HCT116 (cell line): ENCODE measurements around the gene KRTAP12-3. TPM values are rescaled to one million over a fixed set of nuclear protein-coding genes. Genes with fewer than 3 reads are reported as not detected.

Experiments used
- ATAC-seq: fragments of 200-7000 bp; cut with Tn5 transposase; 2 replicates; pipeline ENCODE4 v1.9.1; 2020; ENCODE audit warnings: mild to moderate bottlenecking, moderate library complexity
- BruUV-seq: library from RNA; stranded (reverse); fragments of 400-500 nt; replicated peaks from 2 replicates; lab custom pipeline; 2021; lab: Mats Ljungman, UMichigan
- CTCF ChIA-PET: fragments of 300-600 bp; sonication (Branson Sonifier 250); formaldehyde crosslinking; loops from one replicate; lab custom pipeline; 2021; ENCODE audit warnings: antibody characterized with exemption; lab: Charles Lee
- POLR2A ChIA-PET: fragments of 300-600, 350-600 bp; sonication (Branson Sonifier 250); formaldehyde crosslinking; loops from one replicate; lab custom pipeline; 2021; ENCODE audit warnings: antibody characterized with exemption; lab: Charles Lee
- RAD21 ChIA-PET, 2 experiments: fragments of 300-600 bp; sonication (Branson Sonifier 250); formaldehyde crosslinking; loops; one replicate each; lab custom pipeline; 2023; ENCODE audit warnings: low total read pairs in 2 of 2; ENCODE audit not compliant: uncharacterized antibody in 2 of 2, unreplicated experiment in 2 of 2, low non-redundant PET in 1 of 2; lab: Charles Lee
- DNase-seq: peaks from one replicate; pipeline ENCODE4 v3.0.0-alpha.2; 2010; ENCODE audit warnings: low read depth, low spot score
- H2AFZ ChIP-seq: fragments of 200-600 bp; shearing (Covaris generic), sonication (generic); 2 replicates; pipeline ENCODE4 v1.6.1; 2017; ENCODE audit warnings: low read depth, mixed run types, mixed read lengths, antibody characterized with exemption, low read length; ENCODE audit not compliant: poor library complexity, severe bottlenecking
- H3K27ac ChIP-seq: 2 replicates; pipeline ENCODE4 v1.5.1; 2012; ENCODE audit warnings: low read depth, low read length
- H3K27me3 ChIP-seq: fragments of 200-600 bp; sonication (generic); 2 replicates; pipeline ENCODE4 v1.6.1; 2016; ENCODE audit warnings: mixed run types, low read length, mixed read lengths; ENCODE audit not compliant: insufficient read depth
- H3K36me3 ChIP-seq, 2 experiments: fragments of 200-500 bp in 1 of 2; fragments of 200-600 bp in 1 of 2; sonication (Bioruptor generic) in 1 of 2; sonication (generic) in 1 of 2; 2 replicates each; pipeline versions ENCODE4 v1.5.1 to v1.6.1; 2014 to 2016; ENCODE audit warnings: low read length in 2 of 2, inconsistent platforms in 1 of 2, mixed read lengths in 1 of 2, mixed run types in 1 of 2; ENCODE audit not compliant: insufficient read depth in 2 of 2, control insufficient read depth in 1 of 2
- H3K4me1 ChIP-seq, 2 experiments: fragments of 200-600 bp in 1 of 2; sonication (generic) in 1 of 2; 2 replicates each; pipeline versions ENCODE4 v1.5.1 to v1.6.1; 2012 to 2017; ENCODE audit warnings: low read length in 2 of 2, inconsistent platforms in 1 of 2, mild to moderate bottlenecking in 1 of 2, mixed read lengths in 1 of 2, mixed run types in 1 of 2, moderate library complexity in 1 of 2; ENCODE audit not compliant: insufficient read depth in 2 of 2, control insufficient read depth in 1 of 2
- H3K4me2 ChIP-seq: fragments of 200-600 bp; sonication (generic); 2 replicates; pipeline ENCODE4 v1.6.1; 2017; ENCODE audit warnings: mixed run types, low read length, mixed read lengths
- H3K4me3 ChIP-seq, 2 experiments: fragments of 200-600 bp in 1 of 2; sonication (generic) in 1 of 2; replicated peaks in 1 of 2; 2 replicates each; pipeline ENCODE4 v1.5.1; 2011 to 2016; ENCODE audit warnings: low read length in 2 of 2, control low read depth in 1 of 2, low read depth in 1 of 2, mild to moderate bottlenecking in 1 of 2, mixed read lengths in 1 of 2, mixed run types in 1 of 2
- H3K79me2 ChIP-seq: fragments of 200-600 bp; sonication (generic); 2 replicates; pipeline ENCODE4 v1.6.1; 2017; ENCODE audit warnings: mild to moderate bottlenecking, mixed run types, low read length, moderate library complexity, mixed read lengths; ENCODE audit not compliant: insufficient read depth
- H3K9ac ChIP-seq: fragments of 200-600 bp; sonication (generic); 2 replicates; pipeline ENCODE4 v1.6.1; 2016; ENCODE audit warnings: low read length, mixed read lengths
- H3K9me2 ChIP-seq: fragments of 200-600 bp; sonication (generic), shearing (Covaris generic); 2 replicates; pipeline ENCODE4 v1.6.1; 2017; ENCODE audit warnings: mixed run types, mild to moderate bottlenecking, moderate library complexity; ENCODE audit not compliant: insufficient read depth
- H3K9me3 ChIP-seq, 2 experiments: fragments of 200-500 bp in 1 of 2; fragments of 200-600 bp in 1 of 2; sonication (Bioruptor generic) in 1 of 2; sonication (generic) in 1 of 2; 2 replicates each; pipeline ENCODE4 v1.6.1; 2014 to 2017; ENCODE audit warnings: low read length in 2 of 2, mixed read lengths in 2 of 2, inconsistent platforms in 1 of 2, low read depth in 1 of 2, mild to moderate bottlenecking in 1 of 2, mixed run types in 1 of 2, moderate library complexity in 1 of 2; ENCODE audit not compliant: control insufficient read depth in 1 of 2, insufficient read depth in 1 of 2
- H4K20me1 ChIP-seq: fragments of 200-600 bp; sonication (generic), shearing (Covaris generic); 2 replicates; pipeline ENCODE4 v1.6.1; 2017; ENCODE audit warnings: mixed run types, mild to moderate bottlenecking, moderate library complexity; ENCODE audit not compliant: insufficient read depth
- CBX3 ChIP-seq: IDR thresholded peaks from 2 replicates; pipeline ENCODE4 v1.6.1; 2012; ENCODE audit warnings: low read depth
- CEBPB ChIP-seq: IDR thresholded peaks from 2 replicates; pipeline ENCODE4 v1.6.1; 2012; ENCODE audit warnings: low read depth
- CTCF ChIP-seq, 3 experiments: fragments of 200-600 bp in 1 of 3; sonication (generic) in 1 of 3; IDR thresholded peaks in 2 of 3; conservative IDR thresholded peaks in 1 of 3; 2 replicates each; pipeline ENCODE4 v1.5.1; 2012 to 2017; ENCODE audit warnings: low read depth in 2 of 3, low read length in 2 of 3, antibody characterized with exemption in 1 of 3, borderline replicate concordance in 1 of 3, control low read depth in 1 of 3, mild to moderate bottlenecking in 1 of 3, mixed read lengths in 1 of 3, mixed run types in 1 of 3, moderate library complexity in 1 of 3; ENCODE audit not compliant: insufficient read depth in 1 of 3
- EGR1 ChIP-seq: IDR thresholded peaks from 2 replicates; pipeline ENCODE4 v1.6.1; 2012; ENCODE audit warnings: low read depth
- ELF1 ChIP-seq: IDR thresholded peaks from 2 replicates; pipeline ENCODE4 v1.6.1; 2012; ENCODE audit warnings: low read depth, borderline replicate concordance
- EZH2 ChIP-seq: fragments of 200-600 bp; sonication (generic); IDR thresholded peaks from 2 replicates; pipeline ENCODE4 v1.6.1; 2017; ENCODE audit warnings: antibody characterized with exemption, mixed run types
- EZH2phosphoT487 ChIP-seq: fragments of 200-600 bp; IDR thresholded peaks from 2 replicates; pipeline ENCODE4 v1.6.1; 2018; ENCODE audit warnings: antibody characterized with exemption, borderline replicate concordance
- FOSL1 ChIP-seq: IDR thresholded peaks from 2 replicates; pipeline ENCODE4 v1.6.1; 2012; ENCODE audit warnings: low read depth
- JUND ChIP-seq: IDR thresholded peaks from 2 replicates; pipeline ENCODE4 v1.6.1; 2012
- MAX ChIP-seq: IDR thresholded peaks from 2 replicates; pipeline ENCODE4 v1.6.1; 2012
- POLR2A ChIP-seq: IDR thresholded peaks from 2 replicates; pipeline ENCODE4 v1.7.0; 2011; ENCODE audit warnings: borderline replicate concordance; ENCODE audit not compliant: insufficient read depth, insufficient read length; ENCODE audit errors: extremely low read depth
- POLR2AphosphoS5 ChIP-seq: IDR thresholded peaks from 2 replicates; pipeline ENCODE4 v1.6.1; 2011; ENCODE audit warnings: mild to moderate bottlenecking, low read depth, low read length, moderate library complexity
- RAD21 ChIP-seq: IDR thresholded peaks from 2 replicates; pipeline ENCODE4 v1.6.1; 2012; ENCODE audit warnings: low read depth, mild to moderate bottlenecking
- SIN3A ChIP-seq: IDR thresholded peaks from 2 replicates; pipeline ENCODE4 v1.6.1; 2012; ENCODE audit warnings: low read depth
- SP1 ChIP-seq: IDR thresholded peaks from 2 replicates; pipeline ENCODE4 v1.6.1; 2012; ENCODE audit warnings: low read depth
- SRF ChIP-seq: IDR thresholded peaks from 2 replicates; pipeline ENCODE4 v1.6.1; 2012; ENCODE audit warnings: low read depth
- TCF7L2 ChIP-seq: IDR thresholded peaks from 2 replicates; pipeline ENCODE4 v1.7.0; 2011; ENCODE audit warnings: borderline replicate concordance, inconsistent platforms; ENCODE audit not compliant: insufficient read depth, insufficient read length; ENCODE audit errors: extremely low read depth
- YY1 ChIP-seq: IDR thresholded peaks from 2 replicates; pipeline ENCODE4 v1.6.1; 2011; ENCODE audit warnings: low read length, low read depth, moderate library complexity, mild to moderate bottlenecking; ENCODE audit not compliant: insufficient replicate concordance; ENCODE audit errors: extremely low read depth
- ZFX ChIP-seq: fragments of 450-650 bp; IDR thresholded peaks from 2 replicates; pipeline ENCODE4 v1.6.1; 2017
- ZNF274 ChIP-seq: fragments of 200-500 bp; sonication (Bioruptor generic); IDR thresholded peaks from 2 replicates; pipeline ENCODE4 v1.6.1; 2014; ENCODE audit warnings: mild to moderate bottlenecking, low read depth, low read length, inconsistent platforms
- intact Hi-C: fragments of 100-400 bp; cut with micrococcal nuclease; formaldehyde crosslinking; loops from 2 replicates; pipeline ENCODE4 v1.10.0; 2022
- total RNA-seq: library from RNA; stranded (reverse); gene quantifications from one replicate; pipeline ENCODE4 v1.2.1, GENCODE V29; 2021; ENCODE audit not compliant: unreplicated experiment

Gene KRTAP12-3
- total RNA-seq, 1 experiment from 2014 or later, result not detected

GRCh38 chr21:44671911-44672310 lies 14.2 kb downstream of the KRTAP12-3 start:
- no peak overlapping the region for H3K4me3 ChIP-seq
- DNase-seq (no peak), ATAC-seq (no peak)
- ChIA-PET CTCF (no interaction called here), POLR2A (no interaction called here), RAD21 (no interaction called here)
- intact Hi-C loops, result loop anchor here (10.0 kb wide), 1 partner anchor 107 kb away; no protein-coding TSS in a partner anchor
- H3K27ac ChIP-seq, result no peak overlapping the region
- H3K4me2 ChIP-seq, result no peak overlapping the region
- H3K9me2 ChIP-seq, result no peaks in the 10 kb centered on the region
- H3K9ac ChIP-seq, result no peak overlapping the region
- no peaks in the 10 kb centered on the region for H3K4me1 ChIP-seq
- no peaks in the 10 kb centered on the region for H3K79me2 ChIP-seq
- H2AFZ ChIP-seq, result no peak overlapping the region
- H4K20me1 ChIP-seq, result no peaks in the 10 kb centered on the region
- no peak for TF ChIP-seq SIN3A
- TF ChIP-seq SRF, result no peak
- TF ChIP-seq SP1, result no peak
- TF ChIP-seq EZH2, result no peak
- TF ChIP-seq FOSL1, result no peak
- no peak for TF ChIP-seq ELF1
- no peak for TF ChIP-seq RAD21
- TF ChIP-seq ZNF274, result no peak
- 0 out of 4 replicates have a peak, but pooled peaks cover 0 to 3% of the 10 kb centered on the region in 2 experiments for H3K9me3 ChIP-seq
- no peaks in the 10 kb centered on the region for H3K36me3 ChIP-seq
- peaks cover 5% of the 10 kb centered on the region; the same call in 1 of the 2 replicates for H3K27me3 ChIP-seq
- no TSS peak for BruUV-seq

- no peak overlapping the region for H3K27ac ChIP-seq
- H3K9me2 ChIP-seq, result no peaks in the 10 kb centered on the region
- H3K9ac ChIP-seq, result no peak overlapping the region
- H3K9me3 ChIP-seq, result 0 out of 4 replicates have a peak, but pooled peaks cover 0 to 1% of the 10 kb centered on the region in 2 experiments
- no peaks in the 10 kb centered on the region for H3K36me3 ChIP-seq
- BruUV-seq, result no TSS peak
- H3K4me1 ChIP-seq, result no peaks in the 10 kb centered on the region
- intact Hi-C loops, result loop anchor here (10.0 kb wide), 1 partner anchor 113 kb away; no protein-coding TSS in a partner anchor
- ATAC-seq, result no peak
- H2AFZ ChIP-seq, result no peak overlapping the region
- DNase-seq, result no peak
- ChIA-PET RAD21 (no interaction called here), POLR2A (no interaction called here), CTCF (no interaction called here)
- TF ChIP-seq CTCF (IDR thresholded peaks at IDR 0.05 in 2 of 3, conservative IDR thresholded peaks at IDR 0.05 in 1 of 3; ENCODE audit: borderline replicate concordance in 1 of 3, insufficient read depth in 1 of 3, low read depth in 2 of 3, low read length in 2 of 3) (no peak), SP1 (no peak), ELF1 (no peak), MAX (no peak), EZH2 (no peak), YY1 (no peak), ZNF274 (no peak), RAD21 (no peak), CEBPB (no peak), JUND (no peak), POLR2A (no peak), POLR2AphosphoS5 (no peak), SIN3A (no peak), EGR1 (no peak), TCF7L2 (no peak), ZFX (no peak), CBX3 (no peak), SRF (no peak), EZH2phosphoT487 (no peak)
- H3K79me2 ChIP-seq, result no peaks in the 10 kb centered on the region
- H4K20me1 ChIP-seq, result no peaks in the 10 kb centered on the region
- no peak overlapping the region for H3K4me2 ChIP-seq
- no peak overlapping the region for H3K4me3 ChIP-seq
- H3K27me3 ChIP-seq, result peaks cover 6% of the 10 kb centered on the region; the same call in 1 of the 2 replicates
Measured at GRCh38 chr21:44677881-44678280, 20.1 kb downstream of the KRTAP12-3 start.
